UCSD-AML1 (cell line): ENCODE measurements around the gene UGGT1.

Experiments
- DNase-seq: peaks from one replicate; lab custom pipeline; 2025; ENCODE audit not compliant: unreplicated experiment; lab: John Stamatoyannopoulos, UW

UGGT1 gene

DNA sequence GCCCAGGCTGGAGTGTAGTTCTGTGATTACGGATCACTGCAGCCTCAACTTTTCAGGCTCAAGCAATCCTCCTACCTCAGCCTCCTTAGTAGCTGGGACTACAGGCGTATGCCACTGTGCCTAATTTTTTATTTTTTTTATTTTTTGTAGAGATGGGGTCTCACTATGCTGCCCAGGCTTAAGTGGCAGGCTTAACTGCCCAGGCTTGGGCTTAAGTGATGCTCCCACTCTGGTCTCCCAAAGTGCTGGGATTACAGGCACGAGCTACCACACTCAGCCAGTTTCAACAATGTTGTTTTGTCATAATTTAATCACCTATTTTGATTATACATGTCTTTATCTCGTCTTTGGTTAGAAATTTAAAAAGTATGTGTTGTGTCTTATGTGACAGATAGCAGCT is 18.2 kb downstream of the UGGT1 start:
- DNase-seq, result no peak

DNA sequence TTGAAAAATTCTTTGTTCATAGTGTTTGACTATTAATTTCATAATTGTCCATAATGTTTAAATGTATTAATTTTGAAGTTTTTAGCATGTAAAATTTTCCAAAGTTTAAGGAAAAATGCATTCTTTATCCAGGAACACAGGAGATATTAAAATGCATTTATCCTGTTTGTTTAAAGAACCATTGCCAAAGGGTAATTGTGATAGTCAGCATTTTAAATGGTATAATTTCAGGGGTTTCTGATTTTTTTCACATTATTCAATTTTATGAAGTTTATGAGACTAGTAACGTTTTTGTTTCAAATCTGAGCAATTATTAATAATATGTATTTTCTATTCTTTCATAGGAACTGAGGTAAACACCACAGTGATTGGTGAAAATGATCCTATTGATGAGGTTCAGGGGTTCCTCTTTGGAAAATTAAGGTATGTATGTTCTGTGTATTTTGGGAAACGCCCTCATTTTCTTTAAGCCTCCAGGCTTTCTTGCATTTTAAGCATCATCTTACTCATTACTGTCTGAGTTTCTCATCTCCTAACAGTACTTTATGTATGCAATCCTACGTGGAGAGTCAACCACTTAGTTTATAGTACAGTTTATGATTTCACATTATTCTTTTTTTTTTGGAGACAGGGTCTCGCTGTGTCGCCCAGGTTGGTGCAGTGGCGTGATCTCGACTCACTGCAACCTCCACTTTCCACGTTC is 25.1 kb downstream of the UGGT1 start:
- DNase-seq, result no peak

DNA sequence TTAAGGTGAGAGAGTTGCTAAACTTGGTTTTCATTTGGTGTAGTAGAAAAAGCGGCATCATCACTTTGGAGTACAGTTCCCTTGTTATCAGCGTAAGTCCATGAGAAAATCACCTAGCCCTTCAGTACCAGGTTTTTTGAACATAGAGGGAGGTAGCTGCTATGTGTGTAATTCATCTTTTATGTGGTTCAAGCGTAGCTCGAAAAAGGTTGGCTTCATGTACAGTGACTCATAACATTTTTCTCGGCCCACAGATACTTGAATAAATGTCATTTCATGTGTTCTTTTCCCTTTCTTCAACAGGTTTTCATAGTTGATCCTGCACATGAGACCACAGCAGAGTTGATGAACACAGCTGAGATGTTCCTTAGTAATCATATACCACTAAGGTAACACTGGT is 43.6 kb downstream of the UGGT1 start:
- DNase-seq, result no peak

DNA sequence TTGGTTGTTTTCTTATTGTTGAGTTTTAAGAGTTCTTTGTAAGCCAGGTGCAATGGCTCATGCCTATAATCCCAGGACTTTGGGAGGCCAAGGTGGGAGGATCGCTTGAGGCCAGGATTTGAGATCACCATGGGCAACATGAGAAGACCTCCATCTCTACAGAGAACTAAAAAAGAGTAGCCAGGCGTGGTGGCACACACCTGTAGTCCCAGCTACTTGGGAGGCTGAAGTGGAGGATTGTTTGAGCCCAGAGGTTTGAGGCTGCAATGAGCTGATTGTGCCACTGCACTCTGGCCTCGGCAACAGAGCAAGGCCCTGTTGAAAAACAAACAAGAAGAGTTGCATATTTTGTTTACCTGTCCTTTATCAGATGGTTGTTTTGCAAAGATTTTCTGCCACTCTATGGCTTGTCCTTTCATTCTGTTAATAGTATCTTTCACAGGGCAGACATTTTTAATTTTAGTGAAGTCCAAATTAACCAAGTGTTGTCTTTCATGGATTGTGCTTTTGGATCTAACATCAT is 46.2 kb downstream of the UGGT1 start:
- no peak for DNase-seq

DNA sequence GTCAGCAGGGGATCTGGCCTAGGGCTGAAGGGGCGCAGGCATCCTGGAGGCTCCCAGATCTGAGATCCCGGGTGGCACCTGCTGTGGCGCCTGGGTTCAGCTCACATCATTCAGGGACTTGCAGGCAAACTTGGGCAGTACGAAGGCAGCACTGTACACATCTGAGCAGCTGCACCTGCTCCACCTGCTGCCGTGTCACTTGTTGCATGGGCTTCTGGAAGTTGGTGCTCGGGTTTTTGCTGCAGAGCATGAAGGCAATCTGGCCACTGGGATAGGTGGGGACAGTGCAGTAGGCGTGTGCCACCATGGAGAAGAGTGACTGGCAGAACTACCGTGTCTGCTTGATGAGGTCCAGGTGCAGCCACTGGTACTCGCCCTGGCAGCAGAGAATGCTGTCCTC is 48.6 kb downstream of the UGGT1 start:
- DNase-seq, result no peak

DNA sequence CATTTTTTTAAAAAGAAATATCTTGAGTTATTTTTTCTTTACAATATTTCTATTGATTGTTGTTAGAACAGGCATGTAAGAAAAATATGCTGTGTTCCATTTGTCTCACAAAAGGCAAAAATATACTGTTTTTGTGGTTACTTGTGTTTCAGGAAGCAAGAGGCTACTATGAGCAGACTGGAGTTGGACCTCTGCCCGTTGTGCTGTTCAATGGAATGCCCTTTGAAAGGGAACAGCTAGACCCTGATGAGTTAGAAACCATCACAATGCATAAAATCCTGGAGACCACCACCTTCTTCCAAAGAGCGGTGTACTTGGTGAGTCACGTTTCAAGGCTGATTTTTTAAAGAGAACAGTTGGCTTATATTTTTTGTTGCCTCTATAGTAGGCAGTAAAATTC is 54.7 kb downstream of the UGGT1 start:
- no peak for DNase-seq

DNA sequence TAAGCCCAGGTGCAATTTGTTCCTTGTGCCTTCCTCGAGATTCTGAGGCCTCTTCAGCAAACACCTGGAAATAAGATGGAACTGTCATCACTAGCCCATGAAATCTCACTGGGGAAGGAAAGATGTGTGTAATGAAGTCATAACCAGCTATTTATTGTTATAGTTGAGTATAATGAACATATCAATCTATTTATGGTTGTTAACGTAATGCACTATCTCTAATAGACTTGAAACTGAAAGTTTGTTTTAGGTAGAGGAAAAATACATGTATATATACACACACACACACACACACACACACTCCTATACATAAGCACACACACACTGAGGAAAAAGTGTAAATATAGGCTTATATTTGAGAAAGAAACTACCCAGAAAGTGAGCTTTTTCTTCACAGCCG is 62.8 kb downstream of the UGGT1 start:
- DNase-seq, result no peak

DNA sequence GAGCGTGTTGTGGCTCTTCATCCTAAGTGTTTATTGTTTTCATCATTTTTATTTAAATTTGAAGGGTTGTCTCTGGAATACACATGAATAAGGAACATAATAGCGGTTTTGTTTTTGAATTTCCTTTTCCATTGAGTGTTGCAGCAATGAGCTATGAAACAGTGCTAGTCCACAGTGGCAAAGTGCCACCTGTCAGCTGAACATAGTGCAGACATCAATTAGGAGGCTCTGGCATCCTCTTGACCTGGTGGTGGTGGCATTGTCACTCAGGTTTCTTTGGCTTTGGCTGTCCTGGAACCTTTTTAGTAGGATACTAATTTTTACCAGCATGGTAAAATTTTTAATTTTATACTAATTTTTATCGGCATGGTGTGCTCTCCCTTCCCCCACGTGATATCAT is 63.2 kb downstream of the UGGT1 start:
- DNase-seq, result no peak

DNA sequence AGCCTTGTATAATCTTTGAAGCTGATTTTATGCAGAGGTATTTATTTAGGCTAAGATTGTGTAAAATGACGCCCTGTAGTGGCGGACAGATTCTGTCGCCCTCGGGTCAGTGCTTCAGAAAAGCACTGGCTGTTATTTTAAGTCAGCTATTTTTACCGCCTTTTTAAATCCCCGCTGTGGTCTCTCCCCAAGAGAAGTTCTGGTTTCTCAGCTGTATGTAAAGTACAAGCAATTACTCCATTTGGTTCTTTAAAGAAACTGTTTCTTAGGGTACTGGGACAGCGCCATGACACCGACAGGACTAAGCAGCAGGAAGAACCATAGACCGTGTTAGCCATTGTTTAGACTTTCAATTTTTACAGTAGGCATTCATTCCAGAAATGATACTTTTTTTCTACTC is 65.0 kb downstream of the UGGT1 start:
- no peak for DNase-seq

DNA sequence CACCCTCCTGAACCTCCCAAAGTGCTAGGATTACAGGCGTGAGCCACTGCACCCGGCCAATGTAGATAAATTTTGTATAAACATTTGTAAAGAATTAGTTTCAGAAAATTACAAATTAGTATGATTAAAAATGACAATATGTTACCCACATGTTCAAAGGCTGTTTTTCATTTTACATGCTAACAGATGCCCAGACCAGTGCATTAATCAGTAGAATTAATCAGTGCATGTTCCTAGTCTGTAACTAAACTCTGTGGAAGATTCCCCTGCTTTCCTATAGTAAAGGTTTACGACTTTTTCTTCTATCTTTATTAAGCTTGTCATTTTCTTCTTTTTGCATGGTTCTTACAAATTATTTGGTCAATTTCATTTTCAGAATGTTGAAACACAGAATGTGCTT is 65.8 kb downstream of the UGGT1 start:
- DNase-seq, result no peak

DNA sequence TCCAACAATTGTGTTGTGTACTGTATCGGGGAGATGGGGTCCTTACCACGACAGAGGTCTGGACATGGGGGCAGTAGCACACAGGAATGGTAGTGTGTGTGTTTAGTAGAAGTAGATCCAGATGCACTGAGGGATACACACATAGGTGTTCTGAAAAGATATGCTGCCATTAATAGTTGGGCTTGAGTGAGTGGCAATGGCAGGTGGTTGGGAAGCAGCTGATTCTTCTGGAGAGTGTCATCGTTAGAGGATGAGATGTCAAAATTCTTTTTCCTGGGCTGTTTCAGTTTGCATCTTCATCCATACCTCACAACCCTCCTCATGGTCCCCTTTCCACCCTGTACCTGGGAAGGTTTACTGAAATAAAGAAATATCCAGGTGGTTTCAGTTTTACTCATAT is 66.6 kb downstream of the UGGT1 start:
- no peak for DNase-seq

DNA sequence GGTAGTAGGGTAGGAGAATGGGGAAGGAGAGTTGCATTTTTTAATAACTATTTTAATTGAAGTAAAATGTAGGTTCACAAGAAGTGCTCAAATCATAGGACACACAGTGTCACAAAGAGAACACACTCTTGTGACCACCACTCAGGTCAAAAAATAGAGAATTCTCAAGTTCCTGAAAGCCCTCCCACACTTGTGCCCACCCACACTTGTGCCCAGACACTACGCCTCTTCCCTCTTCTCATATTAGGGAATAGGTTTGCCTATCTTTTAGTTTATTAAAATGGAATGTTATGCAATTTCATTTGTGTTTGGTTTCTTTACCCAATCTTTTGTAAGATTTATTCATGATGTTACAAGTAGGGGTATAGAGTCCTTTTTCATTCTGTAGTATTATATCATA is 67.2 kb downstream of the UGGT1 start:
- no peak for DNase-seq

DNA sequence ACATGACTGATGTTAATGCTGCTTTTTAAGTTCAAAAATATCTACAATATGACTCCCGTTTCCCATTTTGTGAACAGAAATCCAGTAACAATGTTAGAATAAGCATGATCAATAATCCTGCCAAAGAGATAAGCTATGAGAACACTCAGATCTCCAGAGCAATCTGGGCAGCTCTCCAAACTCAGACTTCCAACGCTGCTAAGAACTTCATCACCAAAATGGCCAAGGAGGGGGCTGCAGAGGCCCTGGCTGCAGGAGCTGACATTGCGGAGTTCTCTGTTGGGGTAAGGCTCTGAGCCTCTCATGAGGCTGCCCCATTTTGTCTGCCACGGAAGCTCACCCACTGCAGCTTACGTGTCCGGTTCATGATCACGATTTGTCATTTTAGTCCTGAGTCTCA is 68.4 kb downstream of the UGGT1 start:
- DNase-seq, result no peak

DNA sequence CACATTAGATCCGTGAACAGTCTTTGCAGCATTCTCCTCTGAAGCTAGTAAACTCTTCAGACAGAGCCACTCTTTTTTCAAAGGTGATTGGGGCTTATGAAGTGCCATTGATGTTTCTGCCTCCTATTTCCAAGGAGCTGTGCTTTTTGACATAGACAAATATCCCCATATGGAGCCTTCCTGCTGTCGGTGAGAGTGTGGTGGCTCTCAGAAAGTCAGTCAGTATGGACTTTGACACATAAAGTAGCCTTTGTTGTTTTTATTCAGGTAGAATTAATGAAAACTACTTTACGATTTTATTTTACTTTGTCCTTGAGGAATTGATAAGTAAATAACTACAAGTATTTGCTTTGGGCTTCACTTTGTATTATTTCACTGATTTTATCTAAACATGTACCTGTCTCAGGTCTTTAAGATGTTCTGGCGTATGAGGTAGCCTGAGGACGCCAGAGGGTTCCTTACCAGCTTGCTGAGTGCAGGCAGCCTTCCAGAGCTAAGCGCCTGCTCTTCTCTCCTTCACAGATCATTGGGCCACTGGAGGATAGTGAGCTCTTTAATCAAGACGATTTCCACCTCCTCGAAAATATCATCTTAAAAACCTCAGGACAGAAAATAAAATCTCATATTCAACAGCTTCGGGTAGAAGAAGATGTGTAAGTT is 69.7 kb downstream of the UGGT1 start:
- no peak for DNase-seq

DNA sequence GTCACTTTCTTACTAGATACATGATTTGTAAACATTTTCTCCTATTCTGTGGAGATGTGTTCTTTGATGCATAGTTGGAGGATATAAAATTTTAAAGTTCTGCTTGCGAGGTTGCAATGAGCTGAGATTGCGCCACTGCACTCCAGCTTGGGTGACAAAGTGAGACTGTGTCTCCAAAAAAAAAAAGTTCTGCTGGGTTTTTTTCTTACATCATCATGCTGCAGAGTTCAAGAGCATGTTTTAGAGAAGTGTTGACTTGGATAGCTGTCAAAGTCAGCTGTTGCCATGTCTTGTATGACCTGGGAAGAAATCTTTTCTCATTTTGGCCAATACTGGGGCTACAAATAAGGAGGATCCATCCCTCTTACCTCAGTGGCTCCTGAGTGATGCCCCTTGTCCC is 71.3 kb downstream of the UGGT1 start:
- DNase-seq, result no peak

DNA sequence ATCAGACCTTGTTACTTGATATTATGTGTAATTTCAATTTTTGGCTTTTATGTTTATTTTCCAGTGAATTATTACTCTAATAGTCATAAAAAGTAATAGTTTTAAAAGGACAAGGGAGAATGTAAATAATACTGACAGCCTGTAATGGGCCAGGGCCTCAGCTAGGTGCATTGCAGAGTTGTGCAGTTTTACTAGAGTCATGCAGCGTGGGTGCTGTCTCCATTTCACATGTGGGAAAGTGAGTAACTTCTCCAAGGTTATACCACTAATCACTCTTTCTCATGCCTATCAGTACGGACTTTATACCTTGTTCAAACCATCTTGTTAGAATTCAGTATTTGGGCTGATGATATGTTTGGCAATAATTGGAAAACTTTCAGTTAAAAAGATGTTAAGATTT is 73.3 kb downstream of the UGGT1 start:
- no peak for DNase-seq

DNA sequence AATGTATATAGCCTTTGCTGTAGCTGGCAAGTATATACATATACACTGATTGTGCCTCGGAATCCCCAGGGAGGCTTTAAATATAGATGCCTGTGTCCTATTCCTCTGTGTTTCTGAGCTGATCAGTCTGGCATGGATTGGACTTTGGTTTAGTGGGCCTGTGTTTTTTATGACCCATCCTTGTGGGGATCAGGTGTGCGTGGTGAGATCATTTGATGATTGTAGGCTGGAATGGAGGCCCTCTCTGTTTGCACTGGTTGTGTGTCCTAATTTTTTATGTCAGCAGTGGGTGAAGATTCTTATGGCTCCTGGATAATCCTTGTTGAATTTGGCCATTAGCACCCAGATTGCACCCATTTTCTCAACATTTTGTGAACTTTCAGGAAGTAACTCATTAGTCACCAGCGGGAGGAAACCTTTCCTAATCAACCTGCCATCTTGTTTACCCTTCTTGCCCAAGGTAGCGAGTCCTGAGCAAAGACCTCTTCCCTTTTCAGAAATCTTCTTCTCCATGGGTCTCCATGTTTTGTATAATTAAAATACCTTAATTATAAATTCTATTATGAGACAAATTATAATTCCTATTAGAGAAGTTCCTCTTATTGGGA is 75.8 kb downstream of the UGGT1 start:
- DNase-seq, result no peak

DNA sequence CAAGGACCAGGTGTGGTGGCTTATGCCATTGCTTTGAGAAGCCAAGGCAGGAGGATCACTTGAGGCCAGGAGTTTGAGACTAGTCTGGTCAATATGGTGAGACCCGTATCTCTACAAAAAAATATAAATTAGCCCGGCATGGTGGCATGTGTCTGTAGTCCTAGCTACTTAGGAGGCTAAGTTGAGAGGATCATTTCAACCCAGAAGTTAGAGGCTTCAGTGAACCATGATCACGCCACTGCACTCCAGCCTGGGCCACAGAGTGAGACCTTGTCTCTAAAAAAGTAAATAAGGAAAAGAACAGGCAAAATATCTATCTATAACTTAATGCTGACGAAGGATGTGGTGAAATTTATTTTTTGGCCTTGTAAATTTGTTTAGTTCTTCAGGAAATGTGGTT is 78.1 kb downstream of the UGGT1 start:
- DNase-seq, result no peak

DNA sequence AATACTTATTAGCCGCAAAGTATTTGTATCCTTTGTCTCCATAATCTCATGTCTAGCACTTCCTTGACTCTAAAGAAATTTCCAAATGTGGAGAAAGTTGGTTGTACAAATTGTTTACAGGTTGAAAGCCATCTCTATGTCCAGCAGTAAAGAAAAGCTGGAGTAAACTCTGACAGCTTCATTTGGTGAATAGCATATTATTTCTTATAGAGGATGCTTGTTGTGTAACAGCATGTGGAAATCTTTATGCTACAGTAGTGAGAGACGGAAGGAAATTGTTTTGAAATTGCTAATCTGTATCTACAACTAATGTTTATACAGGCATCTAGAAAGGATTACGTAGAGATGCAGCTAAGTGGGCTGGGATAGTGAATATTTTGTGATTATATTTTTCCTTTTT is 78.5 kb downstream of the UGGT1 start:
- DNase-seq, result no peak

DNA sequence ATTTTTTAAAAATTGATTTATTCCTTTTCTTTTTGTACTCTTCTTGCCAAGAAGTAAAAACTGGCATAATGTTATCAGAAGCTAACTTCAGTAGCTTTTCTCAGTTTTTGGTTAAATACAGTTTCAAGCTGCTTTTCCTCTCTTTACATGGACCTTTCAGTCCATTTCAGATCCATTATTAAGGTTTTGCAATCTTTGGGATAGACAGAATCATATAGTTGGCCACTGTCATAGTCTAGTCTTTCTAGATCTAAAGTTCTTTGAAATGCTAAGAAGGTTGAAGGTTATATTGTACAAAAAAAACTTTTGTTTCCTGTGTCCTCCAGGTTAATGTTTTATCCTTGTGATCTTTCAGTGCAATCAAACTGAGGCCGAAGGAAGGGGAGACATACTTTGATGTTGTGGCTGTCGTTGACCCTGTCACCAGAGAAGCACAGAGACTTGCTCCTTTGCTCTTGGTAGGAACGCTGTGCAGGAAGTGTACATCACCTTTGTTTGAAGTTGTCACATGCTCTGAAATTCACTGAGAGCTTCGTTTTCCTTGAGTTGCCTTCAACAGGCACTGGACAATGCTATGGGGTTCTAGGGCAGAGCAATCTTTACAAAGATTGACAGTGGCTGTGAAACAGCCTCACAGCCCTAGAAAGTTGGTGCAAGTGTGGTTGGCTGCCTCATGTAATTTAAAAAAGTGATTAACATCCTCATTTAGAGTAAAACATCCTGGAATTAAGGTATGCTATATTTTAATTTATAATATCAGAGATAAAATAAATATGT is 79.1 kb downstream of the UGGT1 start:
- DNase-seq, result no peak

DNA sequence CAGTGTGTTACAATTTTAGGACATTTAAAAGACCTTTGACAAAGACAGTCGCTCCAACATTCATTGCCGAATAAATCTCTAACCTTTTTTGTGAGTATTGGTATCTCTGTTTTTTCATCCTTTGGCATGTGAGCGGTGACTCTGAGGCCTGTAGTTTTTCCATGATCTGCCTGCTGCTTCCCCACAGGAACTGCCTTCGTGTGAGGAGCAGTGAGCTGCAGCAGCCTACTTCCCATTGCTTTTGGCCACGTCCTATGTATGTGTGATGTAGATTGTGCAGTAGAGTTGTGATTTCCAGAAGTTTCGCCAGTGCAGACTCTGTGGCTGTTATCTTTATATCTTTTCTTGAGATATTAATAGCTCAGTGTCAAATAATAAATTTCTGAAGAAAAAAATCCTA is 79.8 kb downstream of the UGGT1 start:
- DNase-seq, result no peak

DNA sequence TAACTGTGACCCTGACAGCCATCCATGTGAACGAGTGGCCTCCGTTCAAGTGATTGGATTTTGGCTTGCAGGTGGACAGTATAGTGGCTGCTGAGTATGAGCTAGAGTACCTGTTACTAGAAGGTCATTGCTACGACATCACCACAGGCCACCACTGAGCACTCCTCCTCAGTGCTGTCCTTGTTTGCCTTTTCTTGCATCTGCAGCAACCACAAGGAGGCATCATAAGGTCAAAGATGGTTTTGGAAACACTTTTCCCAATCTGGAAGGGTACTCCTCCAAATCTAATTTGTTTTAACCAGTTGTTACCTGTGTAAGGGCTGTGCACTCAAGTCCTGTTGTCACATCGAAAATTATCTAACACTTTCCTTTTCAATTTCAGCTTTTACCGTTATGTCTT is 81.2 kb downstream of the UGGT1 start:
- no peak for DNase-seq
